ENCODE measurements around the gene DYNC2I2. TPM values are rescaled to one million over a fixed set of nuclear protein-coding genes. Genes with fewer than 3 reads are reported as not detected.

The DYNC2I2 gene
- total RNA-seq, 4 donors from 2014 or later: 41.4 to 160 (median 94.9) TPM

DNA sequence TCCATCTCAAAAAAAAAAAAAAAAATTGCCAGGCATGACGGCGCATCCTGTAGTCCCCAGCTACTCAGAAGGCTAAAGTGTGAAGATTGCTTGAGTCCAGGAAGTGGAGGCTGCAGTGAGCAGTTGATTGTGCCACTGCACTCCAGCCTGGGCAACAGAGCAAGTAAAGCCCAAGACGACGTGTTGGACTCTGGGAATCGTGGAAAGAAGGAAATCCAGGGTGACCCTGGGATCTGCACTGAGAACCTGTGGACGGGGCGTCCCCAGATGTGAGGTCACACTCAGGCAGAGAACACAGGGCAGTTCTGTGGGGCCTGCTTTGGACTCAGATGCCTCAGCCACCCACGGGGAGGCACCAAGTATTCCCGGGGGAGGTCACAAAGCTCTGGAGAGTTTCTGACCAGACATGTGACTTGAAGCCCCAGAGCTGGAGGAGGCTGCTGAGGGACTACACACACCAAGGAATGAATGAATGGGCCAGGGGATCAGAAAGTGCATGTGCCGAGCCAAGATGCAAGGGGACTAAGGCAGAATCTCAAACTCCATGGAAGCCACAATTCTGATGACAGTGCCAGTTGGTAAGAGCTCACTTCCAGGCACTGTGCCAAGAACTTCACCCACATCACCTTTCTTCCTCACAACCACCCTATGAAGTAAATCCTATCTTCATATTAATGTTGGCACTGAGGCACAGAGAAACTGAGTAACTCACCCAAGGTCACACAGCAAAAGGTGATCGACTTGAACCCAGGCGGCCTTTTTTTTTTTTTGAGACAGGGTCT is 12.9 kb downstream of the DYNC2I2 start:
- Histone ChIP-seq H3K36me3 (no peaks in the 10 kb centered on the region), H3K9me3 (no peaks in the 10 kb centered on the region), H3K27ac (no peak overlapping the region), H3K4me1 (no peaks in the 10 kb centered on the region), H3K27me3 (no peaks in the 10 kb centered on the region), H3K4me3 (no peak overlapping the region)
- in situ Hi-C loops (cut with MboI; ENCODE audit: low pct_ligation_motif_present in 1 of 4, low pct_unique_long_range_greater_than_20kb in 1 of 4, low sequenced_read_pairs in 3 of 4): no loop called here
- WGBS, 2 donors (ENCODE audit: low coverage in 1 of 2): 64 to 74% methylated on average over 5 to 12 of the region's 12 CpGs
- intact Hi-C loops (cut with DNase I; ENCODE audit: low total_unique reads): loop anchor here (5.0 kb wide), 1 partner anchor 1161 kb away; no protein-coding TSS in a partner anchor
- no peak for DNase-seq
- TF ChIP-seq, protein P1, sequence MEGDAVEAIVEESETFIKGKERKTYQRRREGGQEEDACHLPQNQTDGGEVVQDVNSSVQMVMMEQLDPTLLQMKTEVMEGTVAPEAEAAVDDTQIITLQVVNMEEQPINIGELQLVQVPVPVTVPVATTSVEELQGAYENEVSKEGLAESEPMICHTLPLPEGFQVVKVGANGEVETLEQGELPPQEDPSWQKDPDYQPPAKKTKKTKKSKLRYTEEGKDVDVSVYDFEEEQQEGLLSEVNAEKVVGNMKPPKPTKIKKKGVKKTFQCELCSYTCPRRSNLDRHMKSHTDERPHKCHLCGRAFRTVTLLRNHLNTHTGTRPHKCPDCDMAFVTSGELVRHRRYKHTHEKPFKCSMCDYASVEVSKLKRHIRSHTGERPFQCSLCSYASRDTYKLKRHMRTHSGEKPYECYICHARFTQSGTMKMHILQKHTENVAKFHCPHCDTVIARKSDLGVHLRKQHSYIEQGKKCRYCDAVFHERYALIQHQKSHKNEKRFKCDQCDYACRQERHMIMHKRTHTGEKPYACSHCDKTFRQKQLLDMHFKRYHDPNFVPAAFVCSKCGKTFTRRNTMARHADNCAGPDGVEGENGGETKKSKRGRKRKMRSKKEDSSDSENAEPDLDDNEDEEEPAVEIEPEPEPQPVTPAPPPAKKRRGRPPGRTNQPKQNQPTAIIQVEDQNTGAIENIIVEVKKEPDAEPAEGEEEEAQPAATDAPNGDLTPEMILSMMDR (IDR thresholded peaks at IDR 0.05): no peak
- TF ChIP-seq POLR2A (IDR thresholded peaks at IDR 0.05): no peak
- no peak for TF ChIP-seq EP300 (IDR thresholded peaks at IDR 0.05; ENCODE audit: low read depth)
- no peak for TF ChIP-seq POLR2AphosphoS5 (IDR thresholded peaks at IDR 0.05)

DNA sequence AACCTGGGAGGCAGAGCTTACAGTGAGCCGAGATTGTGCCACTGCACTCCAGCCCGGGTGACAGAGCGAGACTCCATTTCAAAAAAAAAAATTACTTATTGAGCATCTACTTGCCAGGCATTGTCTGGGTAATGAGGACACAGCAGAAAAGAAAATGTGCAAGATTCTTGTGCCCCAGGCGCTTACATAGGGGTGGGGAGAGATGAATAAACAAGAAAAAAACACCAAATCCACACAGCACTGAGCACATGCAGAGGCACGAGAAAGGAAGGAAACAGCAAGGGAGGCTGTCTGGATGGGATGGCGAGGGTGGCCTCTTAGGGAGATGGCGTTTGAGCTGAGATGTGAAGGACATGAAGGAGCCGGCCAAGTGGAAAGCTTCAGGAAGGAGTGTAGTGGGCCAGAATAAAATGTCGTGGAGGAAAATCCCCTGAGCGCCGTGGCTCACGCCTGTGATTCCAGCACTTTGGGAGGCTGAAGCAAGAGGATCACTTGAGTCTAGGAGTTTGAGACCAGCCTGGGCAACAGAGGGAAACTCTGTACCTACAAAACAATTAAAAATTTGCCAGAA is 13.9 kb downstream of the DYNC2I2 start:
- in situ Hi-C loops (cut with MboI; ENCODE audit: low pct_ligation_motif_present in 1 of 4, low pct_unique_long_range_greater_than_20kb in 1 of 4, low sequenced_read_pairs in 3 of 4): no loop called here
- Histone ChIP-seq H3K4me1 (no peaks in the 10 kb centered on the region), H3K27me3 (no peaks in the 10 kb centered on the region), H3K36me3 (no peaks in the 10 kb centered on the region), H3K27ac (no peak overlapping the region), H3K9me3 (no peaks in the 10 kb centered on the region), H3K4me3 (no peak overlapping the region)
- TF ChIP-seq EP300 (IDR thresholded peaks at IDR 0.05; ENCODE audit: low read depth) (no peak), POLR2A (IDR thresholded peaks at IDR 0.05) (no peak), POLR2AphosphoS5 (IDR thresholded peaks at IDR 0.05) (no peak)
- TF ChIP-seq, protein P1 (IDR thresholded peaks at IDR 0.05): no peak
- 81 to 90% methylated on average over 12 of the region's 12 CpGs for WGBS, 2 donors (ENCODE audit: low coverage in 1 of 2)
- DNase-seq: no peak
- intact Hi-C loops (cut with DNase I; ENCODE audit: low total_unique reads): loop anchor here (5.0 kb wide), 1 partner anchor 1160 kb away; no protein-coding TSS in a partner anchor

DNA sequence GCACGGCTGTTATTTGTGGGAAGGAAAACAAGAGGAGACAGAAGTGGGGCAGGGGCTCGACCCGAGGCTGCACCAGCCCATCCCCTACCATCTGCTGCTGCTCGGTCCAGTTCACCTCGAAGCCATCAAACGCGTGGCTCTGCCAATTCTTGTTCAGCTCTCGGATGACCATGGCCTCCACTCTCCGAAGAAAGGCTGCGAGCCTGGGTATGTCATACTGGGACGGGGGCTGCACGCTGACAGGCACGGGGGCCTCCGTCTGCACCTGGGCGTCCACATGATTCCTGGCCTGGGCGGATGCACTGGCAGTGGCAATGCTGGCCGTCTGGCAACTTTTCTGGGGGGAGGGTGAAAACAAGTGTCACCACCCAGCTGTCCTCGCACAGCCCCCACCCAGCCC is 16.0 kb downstream of the DYNC2I2 start:
- intact Hi-C loops (cut with DNase I; ENCODE audit: low total_unique reads) (loop anchor here (5.0 kb wide), 1 partner anchor 1158 kb away; no protein-coding TSS in a partner anchor), in situ Hi-C loops (cut with MboI; ENCODE audit: low pct_ligation_motif_present in 1 of 4, low pct_unique_long_range_greater_than_20kb in 1 of 4, low sequenced_read_pairs in 3 of 4) (no loop called here)
- Histone ChIP-seq H3K27ac (no peak overlapping the region), H3K9me3 (no peaks in the 10 kb centered on the region), H3K27me3 (no peaks in the 10 kb centered on the region), H3K4me1 (peaks cover 3 to 9% (median 7%) of the 10 kb centered on the region in 4 donors), H3K4me3 (no peak overlapping the region), H3K36me3 (no peaks in the 10 kb centered on the region)
- 96% methylated on average over 17 of the region's 18 CpGs; no CpG with 5 or more reads in 1 of the 2 donors for WGBS, 2 donors (ENCODE audit: low coverage in 1 of 2)
- no peak for DNase-seq
- TF ChIP-seq POLR2A (IDR thresholded peaks at IDR 0.05) (no peak), EP300 (IDR thresholded peaks at IDR 0.05; ENCODE audit: low read depth) (no peak), POLR2AphosphoS5 (IDR thresholded peaks at IDR 0.05) (no peak)
- TF ChIP-seq, protein P1 (IDR thresholded peaks at IDR 0.05): no peak

DNA sequence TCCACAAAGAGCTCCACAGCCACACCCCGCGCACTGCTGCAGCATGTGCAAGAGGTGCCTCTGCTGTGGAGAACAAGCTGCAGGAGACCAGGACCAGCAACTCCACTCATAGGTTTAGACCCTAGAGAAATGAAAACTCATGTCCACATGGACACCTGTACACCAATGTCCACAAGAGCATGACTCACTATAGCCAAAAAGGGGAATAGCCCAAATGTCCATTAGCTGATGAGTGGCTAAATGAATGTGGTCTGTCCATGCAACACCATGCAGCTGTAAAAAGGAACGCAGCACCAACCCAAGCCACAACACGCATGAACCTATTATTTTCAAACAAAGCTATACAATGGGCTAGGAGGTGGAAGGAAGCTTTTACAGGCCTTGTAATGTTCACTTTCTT is 18.1 kb downstream of the DYNC2I2 start:
- Histone ChIP-seq H3K4me3 (no peak overlapping the region), H3K27me3 (no peaks in the 10 kb centered on the region), H3K9me3 (no peaks in the 10 kb centered on the region), H3K36me3 (peaks cover 0 to 3% (median under 1%) of the 10 kb centered on the region in 4 donors), H3K27ac (no peak overlapping the region), H3K4me1 (peaks cover 15 to 23% (median 18%) of the 10 kb centered on the region in 4 donors)
- TF ChIP-seq POLR2AphosphoS5 (IDR thresholded peaks at IDR 0.05) (no peak), EP300 (IDR thresholded peaks at IDR 0.05; ENCODE audit: low read depth) (no peak), POLR2A (IDR thresholded peaks at IDR 0.05) (no peak)
- TF ChIP-seq, protein P1 (IDR thresholded peaks at IDR 0.05): no peak
- intact Hi-C loops (cut with DNase I; ENCODE audit: low total_unique reads): no loop called here
- in situ Hi-C loops (cut with MboI; ENCODE audit: low pct_ligation_motif_present in 1 of 4, low pct_unique_long_range_greater_than_20kb in 1 of 4, low sequenced_read_pairs in 3 of 4): no loop called here
- WGBS, 2 donors (ENCODE audit: low coverage in 1 of 2): 88 to 93% methylated on average over 2 to 4 of the region's 4 CpGs
- DNase-seq: no peak
